ENCODE measurements around the gene POLRMT. TPM values are rescaled to one million over a fixed set of nuclear protein-coding genes. Genes with fewer than 3 reads are reported as not detected.
"Not testable (repeated sequence)": the region's sequence is repeated elsewhere in the genome, so short reads cannot be mapped to it uniquely, and the experiment has no call there.

POLRMT gene
- total RNA-seq, 1 donor from 2014 or later, result 68.4 TPM

GRCh38 chr19:621819-622218, 11.5 kb downstream of the POLRMT start:
- DNase-seq (ENCODE audit: low spot score, unreplicated experiment), result no peak
- Mint-ChIP-seq H3K4me1 (ENCODE audit: low read depth) (no peaks in the 10 kb centered on the region), H3K36me3 (ENCODE audit: insufficient read depth) (peaks cover 12% of the 10 kb centered on the region), H3K27ac (no peak overlapping the region), H3K9me3 (ENCODE audit: low read depth) (no peaks in the 10 kb centered on the region), H3K27me3 (no peaks in the 10 kb centered on the region), H3K4me3 (ENCODE audit: low read depth) (no peak overlapping the region)
- TF ChIP-seq CTCF (IDR thresholded peaks at IDR 0.05; ENCODE audit: unreplicated experiment), result no peak

- not testable (repeated sequence) for H3K4me1 Mint-ChIP-seq (ENCODE audit: low read depth); DNase-seq (ENCODE audit: low spot score, unreplicated experiment); H3K27me3 Mint-ChIP-seq; H3K9me3 Mint-ChIP-seq (ENCODE audit: low read depth); H3K4me3 Mint-ChIP-seq (ENCODE audit: low read depth); H3K27ac Mint-ChIP-seq
- peaks cover 12% of the 10 kb centered on the region for H3K36me3 Mint-ChIP-seq (ENCODE audit: insufficient read depth)
Measured at GRCh38 chr19:621191-621590, 12.1 kb downstream of the POLRMT start.

GRCh38 chr19:620166-620862, 13.0 kb downstream of the POLRMT start:
- no peak overlapping the region for H3K4me3 Mint-ChIP-seq (ENCODE audit: low read depth)
- peaks cover 12% of the 10 kb centered on the region for H3K36me3 Mint-ChIP-seq (ENCODE audit: insufficient read depth)
- H3K27me3 Mint-ChIP-seq, result no peaks in the 10 kb centered on the region
- TF ChIP-seq CTCF (IDR thresholded peaks at IDR 0.05; ENCODE audit: unreplicated experiment), result no peak
- H3K4me1 Mint-ChIP-seq (ENCODE audit: low read depth), result no peaks in the 10 kb centered on the region
- no peak for DNase-seq (ENCODE audit: low spot score, unreplicated experiment)
- no peaks in the 10 kb centered on the region for H3K9me3 Mint-ChIP-seq (ENCODE audit: low read depth)
- H3K27ac Mint-ChIP-seq, result no peak overlapping the region

- no peaks in the 10 kb centered on the region for H3K9me3 Mint-ChIP-seq (ENCODE audit: low read depth)
- H3K36me3 Mint-ChIP-seq (ENCODE audit: insufficient read depth), result peaks cover 16% of the 10 kb centered on the region
- no peak overlapping the region for H3K4me3 Mint-ChIP-seq (ENCODE audit: low read depth)
- TF ChIP-seq CTCF (IDR thresholded peaks at IDR 0.05; ENCODE audit: unreplicated experiment), result no peak
- no peaks in the 10 kb centered on the region for H3K27me3 Mint-ChIP-seq
- DNase-seq (ENCODE audit: low spot score, unreplicated experiment), result no peak
- H3K4me1 Mint-ChIP-seq (ENCODE audit: low read depth), result no peaks in the 10 kb centered on the region
- no peak overlapping the region for H3K27ac Mint-ChIP-seq
Measured at GRCh38 chr19:619286-620002, 13.9 kb downstream of the POLRMT start.

GRCh38 chr19:618674-619285, 14.6 kb downstream of the POLRMT start:
- no peak for TF ChIP-seq CTCF (IDR thresholded peaks at IDR 0.05; ENCODE audit: unreplicated experiment)
- H3K36me3 Mint-ChIP-seq (ENCODE audit: insufficient read depth), result peaks cover 17% of the 10 kb centered on the region
- H3K4me3 Mint-ChIP-seq (ENCODE audit: low read depth), result no peak overlapping the region
- no peaks in the 10 kb centered on the region for H3K4me1 Mint-ChIP-seq (ENCODE audit: low read depth)
- DNase-seq (ENCODE audit: low spot score, unreplicated experiment), result no peak
- H3K27me3 Mint-ChIP-seq, result no peaks in the 10 kb centered on the region
- no peaks in the 10 kb centered on the region for H3K9me3 Mint-ChIP-seq (ENCODE audit: low read depth)
- no peak overlapping the region for H3K27ac Mint-ChIP-seq
